BJ (cell line): ENCODE results near the gene CTNNA1. TPM values are rescaled to one million over a fixed set of nuclear protein-coding genes. Genes with fewer than 3 reads are reported as not detected.

Source experiments
- CTCF ChIA-PET: fragments of 350-600 bp; formaldehyde crosslinking; extraction: SDS; loops from one replicate; lab custom pipeline; 2021; ENCODE audit warnings: antibody characterized with exemption, inconsistent platforms; lab: Yijun Ruan, JAX
- POLR2A ChIA-PET: fragments of 300-600 bp; sonication (Branson Sonifier 250); formaldehyde crosslinking; extraction: SDS; loops from one replicate; lab custom pipeline; 2021; ENCODE audit warnings: antibody characterized with exemption; lab: Charles Lee
- DNase-seq: peaks from one replicate; pipeline ENCODE4 v3.0.0-alpha.2; 2011; ENCODE audit warnings: low read depth
- H3K27me3 ChIP-seq: 2 replicates; pipeline ENCODE4 v1.6.0; 2011; ENCODE audit warnings: low read length; ENCODE audit not compliant: control insufficient read depth, insufficient read depth
- H3K36me3 ChIP-seq: 2 replicates; pipeline ENCODE4 v1.5.1; 2011; ENCODE audit warnings: low read length; ENCODE audit not compliant: control insufficient read depth, insufficient read depth
- H3K4me3 ChIP-seq: 2 replicates; pipeline ENCODE4 v1.5.1; 2011; ENCODE audit warnings: low read depth, mild to moderate bottlenecking, control low read depth, low read length
- CTCF ChIP-seq: IDR thresholded peaks from 2 replicates; pipeline ENCODE4 v1.5.1; 2011; ENCODE audit warnings: low read depth, mild to moderate bottlenecking, control low read depth, inconsistent platforms, low read length, moderate library complexity; ENCODE audit not compliant: insufficient read depth
- polyA plus RNA-seq: library from polyadenylated mRNA; depleted of rRNA; stranded (reverse); fragments of >200 nt; gene quantifications from 2 replicates; pipeline ENCODE4 v1.2.3, GENCODE V29; 2011

The CTNNA1 gene
- polyA plus RNA-seq, 1 experiment, result 169 TPM

GRCh38 chr5:138717399-138717798, 35.8 kb upstream of the CTNNA1 start:
- no peak for TF ChIP-seq CTCF
- Histone ChIP-seq H3K4me3 (no peak overlapping the region), H3K27me3 (peaks cover 6% of the 10 kb centered on the region), H3K36me3 (no peaks in the 10 kb centered on the region)
- ChIA-PET CTCF (no interaction called here), POLR2A (no interaction called here)
- no peak for DNase-seq

- no peaks in the 10 kb centered on the region for H3K36me3 ChIP-seq
- ChIA-PET POLR2A (no interaction called here), CTCF (interaction anchor here (1.0 kb wide), 1 partner anchor 12 kb away, joined by 3 read pairs; no protein-coding TSS in a partner anchor)
- DNase-seq, result no peak
- H3K4me3 ChIP-seq, result no peak overlapping the region
- no peak for TF ChIP-seq CTCF
- H3K27me3 ChIP-seq, result peaks cover 6% of the 10 kb centered on the region
Observed at GRCh38 chr5:138719811-138720210, 33.4 kb upstream of the CTNNA1 start.

- TF ChIP-seq CTCF, result no peak
- Histone ChIP-seq H3K27me3 (peaks cover 5% of the 10 kb centered on the region), H3K4me3 (no peak overlapping the region), H3K36me3 (no peaks in the 10 kb centered on the region)
- DNase-seq, result no peak
- POLR2A ChIA-PET, result no interaction called here
- CTCF ChIA-PET, result interaction anchor here (1.0 kb wide), 1 partner anchor 69 kb away, joined by 3 read pairs; no protein-coding TSS in a partner anchor
Observed at GRCh38 chr5:138720840-138721239, 32.4 kb upstream of the CTNNA1 start.

GRCh38 chr5:138721979-138722378, 31.2 kb upstream of the CTNNA1 start:
- peaks cover 5% of the 10 kb centered on the region for H3K27me3 ChIP-seq
- H3K36me3 ChIP-seq, result no peaks in the 10 kb centered on the region
- no peak for TF ChIP-seq CTCF
- CTCF ChIA-PET, result interaction anchor here (1.1 to 1.2 kb wide), 2 partner anchors 16 to 19 kb away, joined by 3 to 4 read pairs; no protein-coding TSS in a partner anchor
- POLR2A ChIA-PET, result no interaction called here
- DNase-seq, result no peak
- H3K4me3 ChIP-seq, result no peak overlapping the region

GRCh38 chr5:138722544-138723177, 30.6 kb upstream of the CTNNA1 start:
- POLR2A ChIA-PET, result no interaction called here
- CTCF ChIA-PET, result interaction anchor here (1.1 to 1.2 kb wide), 3 partner anchors 16 to 60 kb away, joined by 3 to 4 read pairs (median 3); no protein-coding TSS in a partner anchor
- no peak overlapping the region for H3K4me3 ChIP-seq

More at GRCh38 chr5:138722544-138723177, 30.6 kb upstream of the CTNNA1 start:
- TF ChIP-seq CTCF, result no peak
- Histone ChIP-seq H3K27me3 (peaks cover 5% of the 10 kb centered on the region), H3K36me3 (no peaks in the 10 kb centered on the region)
- DNase-seq, result no peak
